ENCODE data around the gene DNAJC27.

DNAJC27 gene

DNA sequence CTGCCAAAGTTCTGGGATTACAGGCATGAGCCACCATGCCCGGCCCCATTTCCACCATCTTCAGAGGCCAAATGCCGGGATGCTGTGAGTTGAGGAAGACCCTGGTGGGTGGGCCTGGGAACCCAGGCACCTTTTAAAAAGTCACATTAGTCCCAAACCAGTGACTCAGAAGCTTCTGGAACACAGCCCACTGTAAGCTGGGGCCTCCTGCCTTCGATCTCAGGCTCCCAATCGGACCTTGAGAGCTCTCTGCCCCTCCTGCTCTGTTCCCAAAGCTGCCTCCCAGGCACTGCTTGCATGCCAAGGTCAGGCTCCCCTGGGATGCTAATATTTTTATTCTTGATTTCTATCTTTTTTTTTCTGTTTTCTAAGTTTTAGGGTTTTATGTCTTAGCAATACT lies 56.0 kb downstream of the DNAJC27 start:
- Histone ChIP-seq H3K4me3 (ENCODE audit: low read depth in 1 of 2, low read length in 2 of 2) (no peak overlapping the region), H3K4me1 (ENCODE audit: control insufficient read depth in 1 of 2, insufficient read depth in 2 of 2, low read length in 2 of 2) (peaks cover 0 to 29% of the 10 kb centered on the region in 2 donors), H3K9me3 (ENCODE audit: control insufficient read depth in 1 of 2, low read length in 2 of 2) (no peaks in the 10 kb centered on the region), H3K36me3 (ENCODE audit: control insufficient read depth in 1 of 2, insufficient read depth in 2 of 2, low read length in 2 of 2) (no peaks in the 10 kb centered on the region), H3K27me3 (ENCODE audit: low read depth, low read length) (peaks cover 3% of the 10 kb centered on the region), H3K27ac (ENCODE audit: low read length) (no peak overlapping the region)

DNA sequence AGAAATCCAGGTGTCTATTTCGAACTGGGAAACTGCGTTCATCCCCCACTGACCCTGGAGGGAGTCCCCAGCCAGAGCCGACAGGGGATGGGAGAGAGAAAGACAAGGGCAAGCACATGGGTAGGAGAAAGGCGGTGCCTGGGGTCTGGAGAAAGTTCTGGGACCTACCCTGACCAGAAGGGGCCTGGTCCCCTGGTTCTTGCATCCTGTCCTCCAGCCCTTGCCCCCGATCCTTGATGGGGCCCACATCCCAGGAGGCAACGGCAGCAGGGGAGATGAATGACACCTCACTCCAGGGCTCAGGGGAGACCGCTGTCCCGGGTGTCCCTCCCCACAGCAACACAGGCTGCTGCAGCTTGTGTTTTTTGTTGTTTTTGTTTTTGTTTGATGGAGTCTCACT lies 56.6 kb downstream of the DNAJC27 start:
- no peak overlapping the region for H3K27ac ChIP-seq (ENCODE audit: low read length)
- peaks cover 3% of the 10 kb centered on the region for H3K27me3 ChIP-seq (ENCODE audit: low read depth, low read length)
- no peaks in the 10 kb centered on the region for H3K9me3 ChIP-seq (ENCODE audit: control insufficient read depth in 1 of 2, low read length in 2 of 2)
- H3K4me1 ChIP-seq (ENCODE audit: control insufficient read depth in 1 of 2, insufficient read depth in 2 of 2, low read length in 2 of 2): peaks cover 0 to 25% of the 10 kb centered on the region in 2 donors
- H3K36me3 ChIP-seq (ENCODE audit: control insufficient read depth in 1 of 2, insufficient read depth in 2 of 2, low read length in 2 of 2): no peaks in the 10 kb centered on the region
- no peak overlapping the region for H3K4me3 ChIP-seq (ENCODE audit: low read depth in 1 of 2, low read length in 2 of 2)

DNA sequence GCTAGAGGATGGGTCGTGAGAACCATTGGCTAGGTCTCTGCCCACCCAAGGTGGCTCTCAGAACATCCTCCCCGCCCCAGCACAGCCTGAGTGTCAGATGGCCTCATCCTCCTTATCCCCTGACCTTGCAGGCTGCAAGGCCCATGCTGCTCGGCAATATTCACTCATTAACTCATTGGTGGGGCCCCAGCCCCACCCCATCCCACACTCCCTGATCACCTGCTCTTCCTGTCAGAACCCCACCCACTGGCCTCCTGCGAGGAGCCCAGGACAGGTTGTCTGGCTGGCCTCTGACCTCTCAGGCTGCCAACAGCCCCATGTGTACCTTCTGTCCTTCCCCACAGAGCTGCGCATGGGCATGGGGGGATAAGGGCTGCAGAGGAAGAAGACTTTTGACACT lies 57.0 kb downstream of the DNAJC27 start:
- Histone ChIP-seq H3K4me3 (ENCODE audit: low read depth in 1 of 2, low read length in 2 of 2) (no peak overlapping the region), H3K9me3 (ENCODE audit: control insufficient read depth in 1 of 2, low read length in 2 of 2) (peaks cover 0 to 4% of the 10 kb centered on the region in 2 donors), H3K27me3 (ENCODE audit: low read depth, low read length) (peaks cover 3% of the 10 kb centered on the region), H3K27ac (ENCODE audit: low read length) (no peak overlapping the region), H3K4me1 (ENCODE audit: control insufficient read depth in 1 of 2, insufficient read depth in 2 of 2, low read length in 2 of 2) (peaks cover 0 to 25% of the 10 kb centered on the region in 2 donors), H3K36me3 (ENCODE audit: control insufficient read depth in 1 of 2, insufficient read depth in 2 of 2, low read length in 2 of 2) (no peaks in the 10 kb centered on the region)

DNA sequence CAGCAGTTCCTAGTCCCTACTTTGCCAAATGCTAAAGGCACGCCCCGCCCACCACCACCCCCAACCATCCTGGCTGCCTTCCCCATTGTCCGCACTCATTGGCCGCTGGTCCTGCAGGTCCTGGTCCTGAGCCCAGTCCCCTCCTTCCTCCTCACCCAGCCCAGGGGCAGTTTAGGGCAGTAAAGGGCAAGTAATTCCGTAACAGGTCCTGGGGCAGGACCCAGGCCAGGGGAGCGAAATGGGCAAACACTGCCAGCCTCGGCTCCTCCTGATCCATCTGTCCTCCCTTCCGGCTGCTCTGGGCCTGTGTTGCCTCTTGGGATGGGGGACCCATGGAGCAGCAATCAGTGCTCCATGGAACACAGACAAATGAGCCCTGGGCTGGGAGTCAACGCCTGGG lies 57.8 kb downstream of the DNAJC27 start:
- H3K9me3 ChIP-seq (ENCODE audit: control insufficient read depth in 1 of 2, low read length in 2 of 2): peaks cover 0 to 4% of the 10 kb centered on the region in 2 donors
- H3K27me3 ChIP-seq (ENCODE audit: low read depth, low read length): peaks cover 3% of the 10 kb centered on the region
- H3K27ac ChIP-seq (ENCODE audit: low read length): no peak overlapping the region
- no peaks in the 10 kb centered on the region for H3K36me3 ChIP-seq (ENCODE audit: control insufficient read depth in 1 of 2, insufficient read depth in 2 of 2, low read length in 2 of 2)
- no peak overlapping the region for H3K4me3 ChIP-seq (ENCODE audit: low read depth in 1 of 2, low read length in 2 of 2)
- H3K4me1 ChIP-seq (ENCODE audit: control insufficient read depth in 1 of 2, insufficient read depth in 2 of 2, low read length in 2 of 2): peaks cover 0 to 20% of the 10 kb centered on the region in 2 donors

DNA sequence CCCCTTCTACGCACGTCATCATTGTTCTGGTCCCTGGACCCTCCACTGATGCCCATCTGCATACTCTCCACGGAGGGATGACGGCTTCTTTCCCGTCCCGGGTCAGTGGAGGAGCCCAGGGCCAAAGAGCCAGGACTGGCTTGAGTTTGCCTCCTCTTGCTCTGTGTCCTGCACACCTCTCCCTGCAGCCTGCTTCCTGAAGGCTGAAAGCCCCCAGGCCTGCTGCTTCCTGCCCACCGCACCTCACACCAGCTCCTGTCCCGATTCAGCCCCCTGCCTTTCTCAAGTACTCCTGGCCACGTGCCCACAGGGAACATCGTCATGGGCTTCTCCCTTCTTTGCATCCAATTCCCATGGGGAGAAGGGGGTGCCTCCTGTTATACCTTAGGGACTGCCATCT lies 58.8 kb downstream of the DNAJC27 start:
- Histone ChIP-seq H3K36me3 (ENCODE audit: control insufficient read depth in 1 of 2, insufficient read depth in 2 of 2, low read length in 2 of 2) (no peaks in the 10 kb centered on the region), H3K9me3 (ENCODE audit: control insufficient read depth in 1 of 2, low read length in 2 of 2) (peaks cover 0 to 4% of the 10 kb centered on the region in 2 donors), H3K4me1 (ENCODE audit: control insufficient read depth in 1 of 2, insufficient read depth in 2 of 2, low read length in 2 of 2) (peaks cover 0 to 11% of the 10 kb centered on the region in 2 donors), H3K27ac (ENCODE audit: low read length) (no peak overlapping the region), H3K4me3 (ENCODE audit: low read depth in 1 of 2, low read length in 2 of 2) (no peak overlapping the region), H3K27me3 (ENCODE audit: low read depth, low read length) (peaks cover 1% of the 10 kb centered on the region)

DNA sequence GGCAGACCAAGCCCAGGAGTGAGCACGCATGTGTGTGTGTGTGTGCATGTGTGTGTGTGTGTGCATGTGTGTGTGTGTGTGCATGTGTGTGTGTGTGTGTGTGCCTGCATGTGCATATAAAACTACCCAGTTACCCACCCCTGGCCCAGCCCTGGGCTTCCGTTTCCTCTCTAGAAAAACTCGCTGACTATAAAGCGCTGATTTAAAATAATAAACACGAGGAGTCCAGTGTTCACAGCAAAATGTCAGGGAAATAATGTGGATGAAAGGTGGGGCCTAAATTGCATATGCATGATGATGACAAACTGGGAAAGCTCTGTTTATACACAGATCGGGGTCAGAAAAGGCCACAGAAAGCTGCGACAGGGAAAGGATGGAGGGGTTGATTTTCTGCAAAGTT lies 59.2 kb downstream of the DNAJC27 start:
- H3K27me3 ChIP-seq (ENCODE audit: low read depth, low read length): no peaks in the 10 kb centered on the region
- peaks cover 0 to 7% of the 10 kb centered on the region in 2 donors for H3K4me1 ChIP-seq (ENCODE audit: control insufficient read depth in 1 of 2, insufficient read depth in 2 of 2, low read length in 2 of 2)
- peaks cover 0 to 4% of the 10 kb centered on the region in 2 donors for H3K9me3 ChIP-seq (ENCODE audit: control insufficient read depth in 1 of 2, low read length in 2 of 2)
- no peak overlapping the region for H3K4me3 ChIP-seq (ENCODE audit: low read depth in 1 of 2, low read length in 2 of 2)
- H3K36me3 ChIP-seq (ENCODE audit: control insufficient read depth in 1 of 2, insufficient read depth in 2 of 2, low read length in 2 of 2): no peaks in the 10 kb centered on the region
- H3K27ac ChIP-seq (ENCODE audit: low read length): no peak overlapping the region

DNA sequence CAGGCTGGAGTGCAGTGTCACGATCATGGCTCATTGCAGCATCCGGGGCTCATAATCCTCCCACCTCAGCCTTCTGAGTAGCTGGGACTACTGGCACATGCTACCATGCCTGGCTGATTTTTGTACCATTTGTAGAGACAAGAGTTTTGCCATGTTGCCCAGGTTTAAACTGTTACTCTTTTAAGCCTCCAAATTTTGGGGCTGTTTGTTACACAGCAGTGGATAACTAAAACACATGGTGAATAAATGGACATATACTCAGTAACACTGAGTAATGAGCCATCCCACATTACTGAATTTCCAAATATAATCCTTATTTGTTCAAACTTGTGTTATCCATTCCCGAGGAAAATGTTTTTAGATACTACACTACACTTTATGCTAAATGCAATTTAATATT lies 61.5 kb downstream of the DNAJC27 start:
- no peak overlapping the region for H3K4me3 ChIP-seq (ENCODE audit: low read depth in 1 of 2, low read length in 2 of 2)

DNA sequence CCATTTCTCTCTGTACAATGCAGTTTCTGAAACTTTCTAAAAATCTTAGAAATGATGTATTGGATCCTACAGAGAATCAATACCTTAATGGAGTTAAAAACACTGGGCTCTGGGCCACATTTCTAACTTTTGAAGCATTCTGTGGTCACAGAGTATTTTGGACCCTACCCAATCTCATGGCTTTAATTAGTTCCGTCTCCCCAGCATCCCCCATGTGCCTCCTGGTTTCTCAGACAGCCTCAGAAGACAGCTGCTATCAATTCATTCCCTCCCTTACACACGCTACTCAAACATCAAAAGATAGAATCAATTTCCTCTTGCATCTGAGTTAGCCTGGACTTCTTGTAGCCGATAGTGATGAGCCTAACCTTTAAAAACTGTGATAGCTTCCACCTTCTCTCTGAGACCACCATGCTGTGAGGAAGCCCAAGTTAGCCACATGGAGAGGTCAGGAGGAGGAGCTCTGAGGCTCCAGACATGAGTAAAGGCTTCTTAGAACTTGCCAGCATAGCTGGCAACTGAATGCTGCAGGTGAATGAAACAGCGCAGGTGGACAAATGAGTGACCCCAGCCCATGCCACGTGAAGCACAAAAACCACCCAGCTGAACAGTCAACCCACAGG lies 62.1 kb downstream of the DNAJC27 start:
- H3K4me3 ChIP-seq (ENCODE audit: low read depth in 1 of 2, low read length in 2 of 2): no peak overlapping the region
- peaks cover 0 to 4% of the 10 kb centered on the region in 2 donors for H3K9me3 ChIP-seq (ENCODE audit: control insufficient read depth in 1 of 2, low read length in 2 of 2)
- no peaks in the 10 kb centered on the region for H3K36me3 ChIP-seq (ENCODE audit: control insufficient read depth in 1 of 2, insufficient read depth in 2 of 2, low read length in 2 of 2)
- no peak overlapping the region for H3K27ac ChIP-seq (ENCODE audit: low read length)
- H3K4me1 ChIP-seq (ENCODE audit: control insufficient read depth in 1 of 2, insufficient read depth in 2 of 2, low read length in 2 of 2): peaks cover 0 to 5% of the 10 kb centered on the region in 2 donors
- no peaks in the 10 kb centered on the region for H3K27me3 ChIP-seq (ENCODE audit: low read depth, low read length)

More for the DNA sequence above, 61.5 kb downstream of the DNAJC27 start:
- Histone ChIP-seq H3K27me3 (ENCODE audit: low read depth, low read length) (no peaks in the 10 kb centered on the region), H3K27ac (ENCODE audit: low read length) (no peak overlapping the region), H3K9me3 (ENCODE audit: control insufficient read depth in 1 of 2, low read length in 2 of 2) (peaks cover 0 to 4% of the 10 kb centered on the region in 2 donors), H3K36me3 (ENCODE audit: control insufficient read depth in 1 of 2, insufficient read depth in 2 of 2, low read length in 2 of 2) (no peaks in the 10 kb centered on the region), H3K4me1 (ENCODE audit: control insufficient read depth in 1 of 2, insufficient read depth in 2 of 2, low read length in 2 of 2) (peaks cover 0 to 5% of the 10 kb centered on the region in 2 donors)

DNA sequence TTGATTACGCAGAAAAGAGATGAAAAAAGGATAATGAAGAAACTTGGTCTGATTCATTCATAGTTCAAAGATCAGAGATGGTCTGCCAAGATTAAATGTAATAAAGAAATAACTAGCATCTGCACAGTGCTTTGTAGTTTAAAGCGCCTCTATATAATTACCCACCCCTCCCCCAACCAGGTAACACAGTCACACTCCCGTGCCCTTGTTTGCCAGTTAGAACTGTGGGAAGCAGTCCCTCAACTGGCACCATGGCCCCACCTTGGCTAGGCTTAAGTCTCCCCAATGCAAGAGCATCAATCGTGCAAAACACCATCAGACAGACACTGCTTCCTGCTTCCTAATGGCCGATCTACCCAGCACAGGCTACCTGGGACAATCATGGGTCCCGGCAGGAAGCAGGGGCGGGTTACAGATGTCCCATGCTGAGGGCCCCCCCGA lies 63.3 kb downstream of the DNAJC27 start:
- H3K27ac ChIP-seq (ENCODE audit: low read length): no peak overlapping the region
- peaks cover 0 to 4% of the 10 kb centered on the region in 2 donors for H3K9me3 ChIP-seq (ENCODE audit: control insufficient read depth in 1 of 2, low read length in 2 of 2)
- H3K36me3 ChIP-seq (ENCODE audit: control insufficient read depth in 1 of 2, insufficient read depth in 2 of 2, low read length in 2 of 2): no peaks in the 10 kb centered on the region
- H3K4me1 ChIP-seq (ENCODE audit: control insufficient read depth in 1 of 2, insufficient read depth in 2 of 2, low read length in 2 of 2): peaks cover 0 to 3% of the 10 kb centered on the region in 2 donors
- H3K27me3 ChIP-seq (ENCODE audit: low read depth, low read length): no peaks in the 10 kb centered on the region
- no peak overlapping the region for H3K4me3 ChIP-seq (ENCODE audit: low read depth in 1 of 2, low read length in 2 of 2)

DNA sequence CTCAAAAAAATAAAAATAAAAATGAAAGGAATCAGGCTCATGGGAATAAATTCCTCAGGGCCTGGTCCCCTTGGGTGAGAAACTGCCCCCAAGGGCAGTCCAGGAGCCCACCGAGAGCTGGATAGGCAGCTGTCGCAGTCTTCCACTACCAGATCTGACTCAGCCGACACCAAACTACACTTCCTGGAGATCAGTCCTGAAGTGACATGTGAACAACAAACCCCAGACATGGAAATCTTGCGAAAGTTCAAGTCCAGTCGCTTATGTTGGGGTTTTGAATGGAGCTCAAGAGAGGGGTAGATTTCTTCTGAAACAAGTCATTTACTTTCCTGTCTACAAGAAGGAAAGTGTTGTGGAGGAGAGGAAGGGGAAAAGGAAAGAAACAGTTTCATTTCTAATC lies 64.6 kb downstream of the DNAJC27 start:
- no peaks in the 10 kb centered on the region for H3K27me3 ChIP-seq (ENCODE audit: low read depth, low read length)
- H3K27ac ChIP-seq (ENCODE audit: low read length): no peak overlapping the region
- H3K4me1 ChIP-seq (ENCODE audit: control insufficient read depth in 1 of 2, insufficient read depth in 2 of 2, low read length in 2 of 2): no peaks in the 10 kb centered on the region
- no peaks in the 10 kb centered on the region for H3K36me3 ChIP-seq (ENCODE audit: control insufficient read depth in 1 of 2, insufficient read depth in 2 of 2, low read length in 2 of 2)
- H3K9me3 ChIP-seq (ENCODE audit: control insufficient read depth in 1 of 2, low read length in 2 of 2): peaks cover 0 to 4% of the 10 kb centered on the region in 2 donors
- no peak overlapping the region for H3K4me3 ChIP-seq (ENCODE audit: low read depth in 1 of 2, low read length in 2 of 2)

DNA sequence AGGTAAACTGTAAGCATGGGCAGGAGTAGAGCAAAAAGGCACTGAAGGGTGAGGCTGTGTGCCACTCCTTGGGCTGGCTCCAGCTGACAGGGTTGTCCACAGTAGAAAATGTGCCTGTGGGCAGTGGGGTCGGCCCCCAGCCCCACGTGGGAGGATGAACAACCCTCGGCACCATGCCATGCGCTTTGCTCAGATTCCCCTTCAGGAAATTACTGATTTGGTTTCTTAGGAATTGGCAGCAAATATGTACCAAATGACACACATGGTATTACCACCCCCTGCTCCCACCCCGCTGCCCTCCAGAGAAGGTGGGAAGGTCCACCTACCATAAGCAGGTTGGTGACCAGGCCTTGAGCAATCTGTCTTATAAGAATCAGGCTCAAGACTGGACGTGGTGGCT lies 65.3 kb downstream of the DNAJC27 start:
- no peak overlapping the region for H3K27ac ChIP-seq (ENCODE audit: low read length)
- peaks cover 0 to 4% of the 10 kb centered on the region in 2 donors for H3K9me3 ChIP-seq (ENCODE audit: control insufficient read depth in 1 of 2, low read length in 2 of 2)
- no peak overlapping the region for H3K4me3 ChIP-seq (ENCODE audit: low read depth in 1 of 2, low read length in 2 of 2)
- H3K36me3 ChIP-seq (ENCODE audit: control insufficient read depth in 1 of 2, insufficient read depth in 2 of 2, low read length in 2 of 2): no peaks in the 10 kb centered on the region
- no peaks in the 10 kb centered on the region for H3K4me1 ChIP-seq (ENCODE audit: control insufficient read depth in 1 of 2, insufficient read depth in 2 of 2, low read length in 2 of 2)
- no peaks in the 10 kb centered on the region for H3K27me3 ChIP-seq (ENCODE audit: low read depth, low read length)

Data from muscle layer of duodenum (tissue), 2 donors.